HepG2 (cell line): ENCODE results near the gene S100A7. TPM values are rescaled to one million over a fixed set of nuclear protein-coding genes. Genes with fewer than 3 reads are reported as not detected.

ENCODE experiments used
- ATAC-seq: fragments of 200-7000 bp; cut with Tn5 transposase; 3 replicates; pipeline ENCODE4 v1.9.1; 2020; ENCODE audit warnings: mild to moderate bottlenecking, moderate library complexity
- BruUV-seq: library from RNA; stranded (reverse); fragments of 400-500 nt; replicated peaks from 2 replicates; lab custom pipeline; 2021; lab: Mats Ljungman, UMichigan
- CTCF ChIA-PET: fragments of 300-600 bp; formaldehyde crosslinking; extraction: SDS; loops from one replicate; lab custom pipeline; 2021; ENCODE audit warnings: low total read pairs, inconsistent platforms, low intra/inter-chr PET ratio; lab: Yijun Ruan, JAX
- POLR2A ChIA-PET: fragments of 350-600 bp; sonication (Branson Sonifier 250); formaldehyde crosslinking; loops from one replicate; lab custom pipeline; 2020; ENCODE audit warnings: antibody characterized with exemption, inconsistent platforms; lab: Yijun Ruan, JAX
- DNase-seq: peaks from one replicate; pipeline ENCODE4 v3.0.0-alpha.2; 2015; ENCODE audit warnings: low spot score
- FAIRE-seq: peaks from 3 replicates; lab custom pipeline; 2011; peaks lifted over from hg19 to GRCh38; lab: Jason Lieb, UNC
- H2AFZ ChIP-seq: one replicate; pipeline ENCODE4 v1.6.1; 2011; ENCODE audit warnings: low read length, inconsistent platforms
- H3K27ac ChIP-seq: fragments of 300-600 bp; 3 replicates; pipeline ENCODE4 v1.8.0; 2011; ENCODE audit warnings: mixed run types, mild to moderate bottlenecking, mixed read lengths, low read length, inconsistent platforms; ENCODE audit not compliant: insufficient read depth; ENCODE audit errors: extremely low read length
- H3K27me3 ChIP-seq, 2 experiments: fragments of 200-600 bp in 1 of 2; 2 replicates in 1 of 2; 3 replicates in 1 of 2; pipeline versions ENCODE4 v1.6.0 to v1.8.0; 2011; ENCODE audit warnings: low read length in 2 of 2, mild to moderate bottlenecking in 2 of 2, moderate library complexity in 2 of 2, inconsistent platforms in 1 of 2; ENCODE audit not compliant: insufficient read depth in 2 of 2, control insufficient read depth in 1 of 2
- H3K36me3 ChIP-seq, 2 experiments: fragments of 200-600 bp in 1 of 2; replicated peaks in 1 of 2; 2 replicates in 1 of 2; 3 replicates in 1 of 2; pipeline versions ENCODE4 v1.5.1 to v1.8.0; 2011; ENCODE audit warnings: low read length in 2 of 2, inconsistent platforms in 1 of 2; ENCODE audit not compliant: insufficient read depth in 2 of 2, control insufficient read depth in 1 of 2
- H3K4me1 ChIP-seq: 2 replicates; pipeline ENCODE4 v1.5.1; 2012; ENCODE audit warnings: low read length, inconsistent platforms; ENCODE audit not compliant: insufficient read depth
- H3K4me2 ChIP-seq: 2 replicates; pipeline ENCODE4 v1.6.0; 2011; ENCODE audit warnings: low read depth, low read length, inconsistent platforms
- H3K4me3 ChIP-seq, 3 experiments: fragments of 200-600 bp in 1 of 3; sonication (generic), shearing (Covaris generic) in 1 of 3; replicated peaks in 1 of 3; 2 replicates each; pipeline ENCODE4 v1.5.1; 2011 to 2016; ENCODE audit warnings: low read length in 3 of 3, inconsistent platforms in 2 of 3, low read depth in 2 of 3, mild to moderate bottlenecking in 2 of 3, control low read depth in 1 of 3, mixed read lengths in 1 of 3; ENCODE audit not compliant: insufficient read depth in 1 of 3
- H3K79me2 ChIP-seq: one replicate; pipeline ENCODE4 v1.6.1; 2011; ENCODE audit warnings: low read length, inconsistent platforms; ENCODE audit not compliant: insufficient read depth
- H3K9ac ChIP-seq: 2 replicates; pipeline ENCODE4 v1.6.0; 2011; ENCODE audit warnings: mild to moderate bottlenecking, low read depth, low read length, inconsistent platforms; ENCODE audit not compliant: insufficient read depth
- H3K9me3 ChIP-seq: 2 replicates; pipeline ENCODE4 v1.5.1; 2012; ENCODE audit warnings: mild to moderate bottlenecking, low read length
- H4K20me1 ChIP-seq: 2 replicates; pipeline ENCODE4 v1.6.0; 2011; ENCODE audit warnings: inconsistent platforms, mild to moderate bottlenecking, low read length, moderate library complexity; ENCODE audit not compliant: insufficient read depth
- CEBPB ChIP-seq: IDR thresholded peaks from 2 replicates; pipeline ENCODE4 v1.6.1; 2011; ENCODE audit warnings: low read depth, low read length, improper control_type of control experiment, borderline replicate concordance
- PCBP2 ChIP-seq: fragments of 200-400 bp; formaldehyde crosslinking; optimal IDR thresholded peaks from 2 replicates; pipeline ENCODE3; 2018; ENCODE audit warnings: low read length, low read depth; ENCODE audit not compliant: poor library complexity, severe bottlenecking
- RNF2 ChIP-seq: fragments of 450-650 bp; conservative IDR thresholded peaks from 2 replicates; pipeline ENCODE4 v1.6.1; 2016; ENCODE audit warnings: low read depth
- SETDB1 ChIP-seq: sonication (generic); formaldehyde crosslinking; IDR thresholded peaks from 2 replicates; pipeline ENCODE4 v1.5.1; 2020; ENCODE audit warnings: missing genetic modification reagents, mild to moderate bottlenecking, borderline replicate concordance
- ZNF562 ChIP-seq: sonication (generic); formaldehyde crosslinking; IDR thresholded peaks from 2 replicates; pipeline ENCODE4 v1.8.0; 2022; ENCODE audit warnings: missing genetic modification reagents, borderline replicate concordance
- WGBS: methylation state at CpG from one replicate; pipeline ENCODE4 v1.1.6; 2017; ENCODE audit warnings: low lambda C conversion rate; 5-methylcytosine and 5-hydroxymethylcytosine counted together
- in situ Hi-C: cut with HindIII; loops from 2 replicates; pipeline ENCODE4 v1.10.0; 2017; ENCODE audit warnings: low pct_unique_long_range_greater_than_20kb; ENCODE audit not compliant: extremely low pct_ligation_motif_present
- intact Hi-C: fragments of 100-400 bp; cut with micrococcal nuclease; formaldehyde crosslinking; loops from one replicate; pipeline ENCODE4 v1.10.0; 2022; ENCODE audit not compliant: unreplicated experiment
- polyA plus RNA-seq, 8 experiments: library from polyadenylated mRNA; depleted of rRNA in 3 of 8; stranded (reverse) in 7 of 8; unstranded in 1 of 8; fragments of >200 nt; fragmentation: Illumina TruSeq in 4 of 8; extraction: Trizol in 4 of 8; gene quantifications; 2 replicates each; pipeline versions ENCODE4 v1.2.1 to v1.2.3, GENCODE V29; 2011 to 2016; ENCODE audit warnings: low read depth in 4 of 8, missing spikeins in 1 of 8, mixed read lengths in 1 of 8; ENCODE audit not compliant: insufficient read depth in 1 of 8
- total RNA-seq, 5 experiments: library from RNA; depleted of rRNA; stranded (reverse); fragments of >200 nt; fragmentation: Illumina TruSeq; extraction: Trizol; gene quantifications; 2 replicates each; pipeline ENCODE4 v1.2.3, GENCODE V29; 2016; ENCODE audit warnings: low read depth in 1 of 5

Gene S100A7
- total and polyA plus RNA-seq, 2 of the 13 experiments (the other 11 are each of a cell fraction or from before 2014, with no cell fraction given): not detected

DNA sequence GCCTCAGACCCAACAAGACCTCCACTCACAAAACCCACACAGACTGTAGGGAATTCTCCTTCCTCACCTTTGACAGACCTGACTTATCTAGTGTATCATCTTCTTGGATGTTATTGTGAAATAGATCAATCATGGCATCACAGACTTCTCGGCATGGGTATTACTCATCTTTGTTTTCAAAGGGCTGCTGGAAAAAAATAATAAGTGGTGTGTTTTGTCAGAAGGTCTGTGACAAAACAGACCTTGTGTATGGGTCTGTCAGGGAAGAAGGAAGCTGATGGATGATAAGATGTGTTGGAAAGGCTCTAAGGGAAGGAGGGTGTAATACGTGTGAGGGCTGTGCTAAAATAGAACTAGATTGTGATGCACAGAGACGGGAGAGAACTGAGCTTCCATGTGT, 13.9 kb upstream of the S100A7 start:
- Histone ChIP-seq H4K20me1 (no peaks in the 10 kb centered on the region), H3K27ac (no peak overlapping the region), H3K9me3 (peaks cover 12% of the 10 kb centered on the region; the same call in 1 of the 2 replicates), H3K9ac (no peak overlapping the region), H2AFZ (no peak overlapping the region), H3K4me1 (peaks cover 15% of the 10 kb centered on the region), H3K36me3 (no peaks in the 10 kb centered on the region), H3K79me2 (no peaks in the 10 kb centered on the region), H3K4me2 (no peak overlapping the region), H3K4me3 (no peak overlapping the region), H3K27me3 (peaks cover 0 to 3% of the 10 kb centered on the region in 2 experiments; a peak in 1 of 5 replicates)
- DNase-seq (no peak), FAIRE-seq (no peak), ATAC-seq (no peak)
- in situ Hi-C loops: no loop called here
- no TSS peak for BruUV-seq
- ChIA-PET CTCF (no interaction called here), POLR2A (no interaction called here)
- WGBS: 7% methylated on average over 3 of the region's 3 CpGs
- TF ChIP-seq CEBPB (peak; percentile 57), SETDB1 (no peak)
- intact Hi-C loops: no loop called here

DNA sequence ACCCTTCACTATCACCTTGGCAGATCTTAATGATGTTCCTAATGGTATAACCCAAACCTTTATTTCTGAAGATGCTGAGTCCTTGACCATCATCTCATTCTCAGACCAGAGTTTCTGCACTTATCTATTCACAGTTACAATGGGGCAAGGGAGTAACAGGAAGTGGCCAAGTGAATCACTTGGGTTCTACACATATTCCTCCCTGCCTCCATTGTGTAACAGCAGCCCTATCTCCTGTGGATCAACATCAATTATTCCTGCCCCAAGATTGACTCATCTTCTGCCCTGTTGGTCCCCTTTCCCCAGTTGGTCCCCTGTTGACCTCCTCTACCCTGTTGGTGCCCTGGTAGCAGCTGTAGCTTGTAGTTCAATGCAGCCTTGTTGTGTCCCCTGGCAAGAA, 10.3 kb upstream of the S100A7 start:
- Histone ChIP-seq H3K4me3 (no peak overlapping the region), H3K36me3 (no peaks in the 10 kb centered on the region), H3K4me1 (no peaks in the 10 kb centered on the region), H3K27me3 (peaks cover 0 to 3% of the 10 kb centered on the region in 2 experiments; a peak in 1 of 5 replicates), H4K20me1 (no peaks in the 10 kb centered on the region), H2AFZ (no peak overlapping the region), H3K27ac (no peak overlapping the region), H3K79me2 (no peaks in the 10 kb centered on the region), H3K4me2 (no peak overlapping the region), H3K9ac (no peak overlapping the region), H3K9me3 (peaks cover 12% of the 10 kb centered on the region; the same call in 1 of the 2 replicates)
- BruUV-seq: no TSS peak
- DNase-seq (no peak), ATAC-seq (no peak), FAIRE-seq (no peak)
- TF ChIP-seq ZNF562 (no peak), RNF2 (no peak), PCBP2 (no peak)
- CTCF ChIA-PET: no interaction called here
- intact Hi-C loops: no loop called here
- POLR2A ChIA-PET: no interaction called here
- in situ Hi-C loops: no loop called here
